Left lobe of liver (tissue), 2 donors: Measurements from ENCODE around the gene CHSY3. TPM values are rescaled to one million over a fixed set of nuclear protein-coding genes. Genes with fewer than 3 reads are reported as not detected.
"Not testable (repeated sequence)": the region's sequence is repeated elsewhere in the genome, so short reads cannot be mapped to it uniquely, and the experiment has no call there.

Experiments used
- ATAC-seq: fragments of 200-7000 bp; cut with Tn5 transposase; one replicate; pipeline ENCODE4 v1.9.1; 2020; ENCODE audit warnings: mild to moderate bottlenecking, moderate library complexity
- DNase-seq: peaks from one replicate; pipeline ENCODE4 v3.0.0-alpha.2; 2020; ENCODE audit warnings: low spot score
- total RNA-seq: library from RNA; stranded (reverse); gene quantifications from one replicate; pipeline ENCODE4 v1.2.1, GENCODE V29; 2021
- donor health status: DM: no; HTN: no; CAD: no; lungs with moderate emphysema.
- donor health status: DM: no; HTN: yes; CAD: no.

The CHSY3 gene
- total RNA-seq, 1 donor from 2014 or later: 0.83 TPM

DNA sequence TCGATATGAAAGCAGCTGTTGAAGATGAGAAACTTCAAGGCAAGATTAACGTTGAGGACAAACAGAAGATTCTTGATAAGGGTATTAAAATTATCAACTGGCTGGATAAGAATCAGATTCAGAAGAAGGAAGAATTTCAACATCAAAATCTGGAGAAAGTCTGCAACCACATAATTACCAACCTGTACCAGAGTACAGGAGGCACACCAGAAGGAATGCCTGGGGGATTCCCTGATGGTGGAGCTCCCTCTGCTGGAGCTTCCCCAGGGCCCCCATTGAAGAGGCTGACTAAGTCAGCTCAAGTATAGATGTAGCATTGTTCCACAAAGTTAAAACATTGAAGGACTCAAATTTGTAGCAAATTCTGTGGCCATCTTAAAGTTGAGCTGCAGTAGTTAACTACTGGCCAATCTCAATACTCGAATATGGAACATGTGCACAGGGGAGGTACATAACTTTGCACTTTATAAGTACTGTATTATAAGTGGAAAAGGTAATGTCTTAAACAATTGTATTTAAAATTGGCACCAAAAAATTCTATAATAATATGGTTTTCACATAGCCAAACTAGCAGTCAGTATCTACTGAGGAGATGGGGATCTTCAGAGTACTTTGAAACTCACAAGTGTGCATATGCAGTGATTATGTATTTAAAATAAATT, 237.5 kb downstream of the CHSY3 start:
- DNase-seq (no peak), ATAC-seq (peak; percentile 84)

GRCh38 chr5:130151239-130151638, 247.0 kb downstream of the CHSY3 start:
- no peak for DNase-seq
- ATAC-seq: no peak

DNA sequence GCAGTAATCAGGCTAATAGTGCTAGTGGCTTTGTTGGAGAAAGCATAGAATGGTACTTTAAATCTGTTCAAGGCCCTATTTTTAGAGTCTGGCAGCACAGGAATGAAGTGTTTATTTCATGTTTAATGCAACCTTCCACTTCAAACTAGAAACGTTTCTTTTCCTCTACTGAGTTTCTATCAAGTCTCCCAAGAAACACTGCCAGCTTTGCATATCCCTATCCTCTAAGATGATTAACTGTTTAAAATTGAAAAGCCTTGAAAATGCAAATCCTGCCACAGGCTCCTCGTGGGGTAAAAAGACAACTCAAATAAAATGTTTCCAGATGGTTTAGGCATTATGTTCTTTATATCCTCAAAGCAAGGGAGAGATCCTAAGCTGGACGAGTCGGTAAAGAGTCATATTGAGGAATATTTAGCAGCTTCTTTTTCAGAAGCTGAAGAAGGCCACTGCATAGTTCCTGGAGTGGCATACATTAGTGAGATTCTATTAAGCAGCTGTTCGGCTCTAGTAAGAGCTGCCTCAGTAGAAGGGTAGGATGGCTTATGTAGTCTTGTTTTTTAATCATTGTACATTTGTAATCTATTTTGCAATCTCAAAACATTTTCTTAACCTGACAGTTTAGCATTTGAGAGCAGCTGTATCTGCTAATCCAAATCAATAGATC, 251.2 kb downstream of the CHSY3 start:
- no peak for DNase-seq
- no peak for ATAC-seq

GRCh38 chr5:130158036-130158435, 253.8 kb downstream of the CHSY3 start:
- DNase-seq (no peak), ATAC-seq (no peak)

- ATAC-seq: no peak
- DNase-seq: no peak
These were observed 255.7 kb downstream of the CHSY3 start for GRCh38 chr5:130159968-130160367.

DNA sequence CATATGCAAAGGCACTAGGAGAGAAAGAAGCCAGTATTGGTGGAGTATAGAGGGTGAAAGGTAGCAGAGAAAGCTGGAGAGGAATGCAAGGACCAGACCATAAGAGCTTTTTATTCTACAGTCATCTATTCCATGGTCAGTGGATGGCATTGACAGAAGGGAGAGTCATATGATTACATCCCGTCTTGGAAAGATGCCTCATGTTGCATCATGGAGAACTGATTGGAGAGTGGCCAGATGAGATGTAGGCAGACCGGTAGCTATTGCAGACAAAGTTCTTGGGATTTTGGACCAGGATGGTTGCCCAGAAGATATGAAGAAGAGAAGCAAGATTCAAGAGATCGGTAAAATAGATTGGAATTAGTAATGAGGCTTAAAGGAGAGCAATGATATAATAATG, 260.7 kb downstream of the CHSY3 start:
- ATAC-seq (peak; percentile 30), DNase-seq (no peak)

GRCh38 chr5:130166839-130167490, 262.7 kb downstream of the CHSY3 start:
- DNase-seq: no peak
- ATAC-seq: no peak

- ATAC-seq: no peak
- DNase-seq: no peak
These were observed 263.9 kb downstream of the CHSY3 start for GRCh38 chr5:130168211-130168610.

DNA sequence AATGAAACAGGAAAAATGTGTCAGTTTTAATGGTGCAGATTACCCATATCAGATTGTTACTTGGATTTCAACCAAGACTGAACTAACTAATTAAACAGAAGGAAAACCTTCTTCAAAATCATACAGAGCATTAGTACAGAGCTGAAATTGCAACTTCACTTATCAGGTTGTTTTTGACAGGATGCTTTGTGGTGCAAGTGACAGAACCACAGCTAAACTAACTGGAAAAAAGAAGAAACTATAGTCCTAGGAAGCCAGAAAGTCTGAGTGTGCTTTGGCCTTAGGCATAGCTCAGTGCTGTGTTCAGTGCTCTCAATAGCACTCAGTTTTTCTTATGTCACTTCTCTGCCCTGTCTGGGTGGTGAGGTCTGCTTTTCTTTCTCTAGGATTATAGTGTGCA, 267.4 kb downstream of the CHSY3 start:
- ATAC-seq (no peak), DNase-seq (no peak)

DNA sequence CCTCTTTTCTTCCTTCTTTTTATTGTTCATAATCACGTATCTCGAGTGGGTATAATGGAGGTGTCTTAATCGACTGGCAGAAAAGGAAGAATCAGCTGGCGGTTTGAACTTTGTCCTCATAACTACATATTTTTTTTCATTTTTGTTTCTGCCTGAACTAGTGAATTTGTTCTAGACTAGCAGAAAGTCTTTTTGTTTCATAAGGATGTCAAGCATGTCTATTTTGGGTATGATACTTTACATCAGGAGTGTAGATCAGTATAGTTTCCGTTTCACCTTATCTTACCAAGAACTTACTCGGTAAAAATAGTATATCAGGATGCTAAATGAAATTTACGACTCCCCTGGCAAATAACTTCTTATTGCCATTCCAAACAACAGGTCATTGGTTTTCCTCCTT, 278.9 kb downstream of the CHSY3 start:
- DNase-seq (no peak), ATAC-seq (no peak)

DNA sequence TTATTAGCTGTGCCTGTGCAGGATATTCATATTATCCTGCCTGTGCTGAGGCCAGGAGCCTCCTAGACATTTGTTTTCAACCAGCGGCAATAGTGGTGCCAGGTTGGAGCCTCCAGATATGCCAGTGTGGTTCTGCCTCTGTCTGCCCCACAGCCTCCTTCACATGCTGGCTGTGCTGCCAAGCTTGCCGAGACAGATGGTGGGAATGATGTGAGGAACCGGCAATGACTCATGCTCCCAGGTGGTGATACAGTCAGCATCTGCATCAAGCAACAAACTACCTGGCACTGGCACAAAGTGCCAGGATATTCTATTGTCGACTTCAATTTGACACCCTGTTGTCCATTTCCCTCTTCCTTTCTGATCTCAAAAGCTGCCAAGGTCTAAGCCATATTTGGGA, 285.7 kb downstream of the CHSY3 start:
- ATAC-seq (no peak), DNase-seq (no peak)

DNA sequence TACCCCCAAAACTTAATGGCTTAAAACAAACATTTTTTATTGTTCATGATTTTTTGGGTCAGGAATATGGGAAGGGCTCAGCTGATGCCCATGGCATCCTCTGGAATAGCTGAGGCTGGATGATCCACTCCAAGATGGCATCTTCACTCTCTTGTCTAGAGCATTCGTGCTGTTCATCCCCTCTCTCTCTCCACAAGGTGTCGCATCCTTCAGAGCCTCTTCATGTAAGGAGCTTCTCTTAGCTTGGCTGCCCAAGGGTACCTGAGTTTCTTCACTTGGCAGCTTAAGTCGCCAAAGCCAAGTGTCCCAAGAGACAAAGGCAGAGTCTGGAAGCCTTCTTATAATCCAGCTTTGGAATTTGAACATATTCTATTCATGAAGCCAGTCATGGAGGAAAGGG, 294.7 kb downstream of the CHSY3 start:
- ATAC-seq (no peak), DNase-seq (no peak)

GRCh38 chr5:130206686-130207085, 302.4 kb downstream of the CHSY3 start:
- ATAC-seq: no peak
- DNase-seq: no peak

- ATAC-seq: no peak
- no peak for DNase-seq
These were observed 309.3 kb downstream of the CHSY3 start for GRCh38 chr5:130213607-130214006.

- no peak for ATAC-seq
- no peak for DNase-seq
These were observed 312.0 kb downstream of the CHSY3 start for GRCh38 chr5:130216286-130216685.

DNA sequence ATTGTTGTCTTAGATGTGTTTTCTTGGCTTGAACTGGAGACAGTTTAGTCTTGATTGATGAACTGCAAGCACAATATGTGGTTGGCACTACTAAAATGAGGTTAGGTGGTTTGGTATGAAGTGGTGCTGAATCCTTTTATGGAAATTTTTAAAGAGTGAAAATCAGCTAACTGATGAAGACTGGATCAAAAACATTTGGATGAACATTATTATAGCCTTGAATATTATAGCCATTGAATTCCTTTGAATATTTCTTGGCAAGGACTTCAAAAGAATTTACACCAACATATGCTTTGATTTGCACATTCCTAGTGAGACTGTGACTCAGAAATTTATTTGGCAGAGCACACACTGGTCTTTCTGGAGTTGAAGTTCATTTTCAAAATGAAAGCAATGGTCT, 318.3 kb downstream of the CHSY3 start:
- ATAC-seq (no peak), DNase-seq (no peak)

- not testable (repeated sequence) for ATAC-seq, DNase-seq
These were observed 322.3 kb downstream of the CHSY3 start for GRCh38 chr5:130226556-130226955.

DNA sequence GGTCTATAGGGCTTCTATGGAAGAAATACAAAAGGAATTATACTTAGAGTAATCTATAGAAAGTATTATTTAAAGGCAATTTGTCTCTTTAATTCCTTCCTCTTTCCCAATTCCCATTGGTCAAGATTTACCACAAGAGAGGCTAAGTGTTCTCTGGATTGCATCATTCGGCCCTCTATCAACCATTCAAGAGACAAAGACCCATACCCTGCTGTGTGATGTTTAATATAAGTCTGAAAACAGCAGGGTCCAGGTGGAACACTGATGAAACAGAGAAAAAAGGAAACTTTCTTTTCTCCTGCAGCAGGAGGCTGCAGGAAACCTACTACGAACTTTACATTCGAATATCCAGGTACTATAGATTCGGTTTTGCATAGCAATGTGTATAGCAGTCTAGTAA, 323.4 kb downstream of the CHSY3 start:
- no peak for DNase-seq
- no peak for ATAC-seq

DNA sequence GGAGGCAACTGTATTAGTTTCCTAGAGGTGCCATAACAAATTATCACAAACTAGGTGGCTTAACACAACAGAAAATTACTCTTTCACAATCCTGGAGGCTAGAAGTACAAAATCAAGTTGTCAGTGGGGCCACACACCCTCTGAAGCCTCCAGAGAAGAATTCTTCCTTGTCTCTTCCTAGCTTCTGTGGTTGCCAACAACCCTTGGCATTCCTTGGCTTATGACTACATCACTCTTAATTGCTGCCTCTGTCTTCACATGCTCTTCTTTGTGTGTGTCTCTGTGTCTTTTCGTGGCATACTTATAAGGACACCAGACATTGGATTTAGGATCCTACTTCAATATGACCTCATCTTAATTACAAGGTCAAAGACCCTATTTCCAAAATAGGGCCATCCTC, 327.5 kb downstream of the CHSY3 start:
- DNase-seq (no peak), ATAC-seq (no peak)

DNA sequence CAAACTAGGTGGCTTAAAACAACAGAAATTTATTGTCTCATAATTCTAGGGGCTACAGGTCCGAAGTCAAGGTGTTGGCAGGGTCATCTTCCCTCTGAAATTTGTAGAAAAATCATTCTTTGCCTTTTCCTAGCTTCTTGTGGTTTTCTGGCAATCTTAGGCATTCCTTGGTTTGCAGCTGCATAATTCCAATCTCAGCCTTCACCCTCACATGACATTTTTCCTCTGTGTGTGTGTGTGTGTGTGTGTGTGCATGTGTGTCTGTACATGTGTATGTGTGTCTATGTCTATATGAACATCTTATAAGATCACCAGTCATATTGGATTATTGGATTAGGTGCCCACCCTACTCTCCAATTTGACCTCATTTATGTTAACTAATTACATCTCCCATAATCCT, 330.6 kb downstream of the CHSY3 start:
- ATAC-seq (no peak), DNase-seq (no peak)
